Fibroblast of the aortic adventitia (primary cell): ENCODE measurements around the gene MAP1LC3B2. TPM values are rescaled to one million over a fixed set of nuclear protein-coding genes. Genes with fewer than 3 reads are reported as not detected.

Experiments used
- DNase-seq: peaks from one replicate; pipeline ENCODE4 v3.0.0-alpha.2; 2010; ENCODE audit warnings: low read depth
- H3K4me3 ChIP-seq: 2 replicates; pipeline ENCODE4 v1.5.1; 2011; ENCODE audit warnings: low read depth, mild to moderate bottlenecking, control low read depth, low read length, moderate library complexity
- CTCF ChIP-seq: IDR thresholded peaks from 2 replicates; pipeline ENCODE4 v1.5.1; 2011; ENCODE audit warnings: mild to moderate bottlenecking, low read length, control low read depth, inconsistent platforms; ENCODE audit not compliant: insufficient read depth
- total RNA-seq: library from RNA; depleted of rRNA; stranded (reverse); fragments of >200 nt; gene quantifications from 2 replicates; pipeline ENCODE4 v1.2.3, GENCODE V29; 2012; ENCODE audit warnings: low replicate concordance

The MAP1LC3B2 gene
- not detected in 2 replicates for total RNA-seq

- DNase-seq: peak; percentile 64
- no peak for TF ChIP-seq CTCF
- H3K4me3 ChIP-seq: no peak within 1 kb of the TSS
Observed at GRCh38 chr12:116559162-116559935, at the start of gene MAP1LC3B2. TSS of gene MAP1LC3B2 (plus strand) at chr12:116559381. CDS start at chr12:116575943, 16,562 bp downstream.

GRCh38 chr12:116513944-116514343 is 45.2 kb upstream of the MAP1LC3B2 start:
- no peak for DNase-seq
- no peak for TF ChIP-seq CTCF
- no peak overlapping the region for H3K4me3 ChIP-seq

GRCh38 chr12:116515684-116516083 is 43.5 kb upstream of the MAP1LC3B2 start:
- no peak for TF ChIP-seq CTCF
- no peak for DNase-seq
- no peak overlapping the region for H3K4me3 ChIP-seq

- no peak for DNase-seq
- TF ChIP-seq CTCF: no peak
- no peak overlapping the region for H3K4me3 ChIP-seq
Observed at GRCh38 chr12:116516657-116517056, 42.5 kb upstream of the MAP1LC3B2 start.

GRCh38 chr12:116517431-116518045 is 41.6 kb upstream of the MAP1LC3B2 start:
- no peak overlapping the region for H3K4me3 ChIP-seq
- DNase-seq: no peak
- no peak for TF ChIP-seq CTCF

GRCh38 chr12:116520225-116520760 is 38.9 kb upstream of the MAP1LC3B2 start:
- DNase-seq: no peak
- no peak for TF ChIP-seq CTCF
- H3K4me3 ChIP-seq: no peak overlapping the region
